T-helper 17 cell (primary cell): ENCODE measurements around the gene AIP. TPM values are rescaled to one million over a fixed set of nuclear protein-coding genes. Genes with fewer than 3 reads are reported as not detected.

Experiments
- ATAC-seq: fragments of 150-1000 bp; cut with Tn5 transposase; 2 replicates; pipeline ENCODE4 v1.10.0; 2021; ENCODE audit warnings: mild to moderate bottlenecking, moderate library complexity
- DNase-seq, 3 donors: peaks; one replicate each; pipeline versions ENCODE4 v3.0.0 to v3.0.0-alpha.2; 2020 to 2021
- H3K9me3 ChIP-seq: one replicate; pipeline ENCODE4 v1.7.0; 2013; ENCODE audit warnings: low read length, mild to moderate bottlenecking; ENCODE audit not compliant: control insufficient read depth, poor library complexity, severe bottlenecking
- H3K27ac Mint-ChIP-seq: one replicate; pipeline ENCODE4 v1.8.0; 2022; ENCODE audit warnings: mild to moderate bottlenecking, moderate library complexity, mixed read lengths
- H3K27me3 Mint-ChIP-seq: one replicate; pipeline ENCODE4 v1.8.0; 2022; ENCODE audit warnings: mixed read lengths
- H3K36me3 Mint-ChIP-seq: one replicate; pipeline ENCODE4 v1.8.0; 2022; ENCODE audit warnings: low read depth, mixed read lengths
- H3K4me1 Mint-ChIP-seq: one replicate; pipeline ENCODE4 v1.8.0; 2022; ENCODE audit warnings: mild to moderate bottlenecking, mixed read lengths
- H3K4me3 Mint-ChIP-seq: one replicate; pipeline ENCODE4 v1.8.0; 2022; ENCODE audit warnings: mild to moderate bottlenecking, moderate library complexity, mixed read lengths
- total RNA-seq, 4 donors: library from RNA in 2 of 4; stranded (reverse) in 2 of 4; gene quantifications; one replicate each; pipeline ENCODE4 v1.2.3 and lab custom pipeline; 2022 to 2026

AIP gene
- total RNA-seq, 2 donors from 2014 or later = 98.3 to 109 TPM

GRCh38 chr11:67520856-67521824 lies 38.3 kb downstream of the AIP start:
- Mint-ChIP-seq H3K27ac (no peak overlapping the region), H3K36me3 (peaks cover 4% of the 10 kb centered on the region), H3K4me3 (no peak overlapping the region), H3K27me3 (peaks cover 4% of the 10 kb centered on the region), H3K4me1 (peaks cover 4% of the 10 kb centered on the region)
- DNase-seq (no peak), ATAC-seq (no peak)
- H3K9me3 ChIP-seq = no peaks in the 10 kb centered on the region

GRCh38 chr11:67521924-67522323 lies 39.1 kb downstream of the AIP start:
- Mint-ChIP-seq H3K36me3 (peaks cover 4% of the 10 kb centered on the region), H3K27ac (no peak overlapping the region), H3K4me3 (no peak overlapping the region), H3K4me1 (peaks cover 4% of the 10 kb centered on the region), H3K27me3 (peaks cover 2% of the 10 kb centered on the region)
- no peaks in the 10 kb centered on the region for H3K9me3 ChIP-seq
- ATAC-seq (no peak), DNase-seq (no peak)

- Mint-ChIP-seq H3K4me3 (no peak overlapping the region), H3K27me3 (no peaks in the 10 kb centered on the region)
- no peak for ATAC-seq
Measured at GRCh38 chr11:67522338-67522737, 39.5 kb downstream of the AIP start.

GRCh38 chr11:67522844-67523555 lies 40.2 kb downstream of the AIP start, which contains the start of gene CABP2:
CABP2 (minus strand) TSS chr11:67523446; CDS start chr11:67523326, 120 bp downstream.
- no peak for DNase-seq
- H3K36me3 Mint-ChIP-seq = peaks cover 4% of the 10 kb centered on the region

More at GRCh38 chr11:67522338-67522737, 39.5 kb downstream of the AIP start:
- Mint-ChIP-seq H3K36me3 (peaks cover 4% of the 10 kb centered on the region), H3K4me1 (peaks cover 4% of the 10 kb centered on the region), H3K27ac (no peak overlapping the region)
- DNase-seq = no peak
- no peaks in the 10 kb centered on the region for H3K9me3 ChIP-seq

GRCh38 chr11:67523556-67524479 lies 41.0 kb downstream of the AIP start:
- Mint-ChIP-seq H3K36me3 (peaks cover 4% of the 10 kb centered on the region), H3K27me3 (peaks cover 2% of the 10 kb centered on the region), H3K4me1 (peaks cover 4% of the 10 kb centered on the region), H3K4me3 (no peak overlapping the region), H3K27ac (no peak overlapping the region)
- no peaks in the 10 kb centered on the region for H3K9me3 ChIP-seq
- DNase-seq = no peak
- no peak for ATAC-seq

More at GRCh38 chr11:67522844-67523555, 40.2 kb downstream of the AIP start, which contains the start of gene CABP2:
- Mint-ChIP-seq H3K4me3 (no peak within 1 kb of the TSS), H3K4me1 (peaks cover 4% of the 10 kb centered on the region), H3K27me3 (no peaks in the 10 kb centered on the region), H3K27ac (no peak within 1 kb of the TSS)
- H3K9me3 ChIP-seq = no peaks in the 10 kb centered on the region
- no peak for ATAC-seq

- no peaks in the 10 kb centered on the region for H3K9me3 ChIP-seq
- Mint-ChIP-seq H3K4me1 (peaks cover 4% of the 10 kb centered on the region), H3K36me3 (peaks cover 4% of the 10 kb centered on the region), H3K4me3 (no peak overlapping the region), H3K27ac (no peak overlapping the region), H3K27me3 (peaks cover 8% of the 10 kb centered on the region)
- ATAC-seq (no peak), DNase-seq (no peak)
Measured at GRCh38 chr11:67524480-67524808, 41.6 kb downstream of the AIP start.

GRCh38 chr11:67525275-67525976 lies 42.6 kb downstream of the AIP start:
- ATAC-seq (no peak), DNase-seq (no peak)
- Mint-ChIP-seq H3K4me3 (no peak overlapping the region), H3K36me3 (peaks cover 4% of the 10 kb centered on the region), H3K27ac (no peak overlapping the region), H3K27me3 (peaks cover 9% of the 10 kb centered on the region), H3K4me1 (peaks cover 4% of the 10 kb centered on the region)
- no peaks in the 10 kb centered on the region for H3K9me3 ChIP-seq

- no peak for ATAC-seq
- H3K27ac Mint-ChIP-seq = no peak overlapping the region
Measured at GRCh38 chr11:67528376-67528775, 45.5 kb downstream of the AIP start.

GRCh38 chr11:67530282-67530592 lies 47.4 kb downstream of the AIP start:
- peaks cover 9% of the 10 kb centered on the region for H3K27me3 Mint-ChIP-seq
- H3K27ac Mint-ChIP-seq = no peak overlapping the region
- H3K36me3 Mint-ChIP-seq = no peaks in the 10 kb centered on the region
- no peak for ATAC-seq
- no peaks in the 10 kb centered on the region for H3K4me1 Mint-ChIP-seq
- DNase-seq = no peak
- H3K4me3 Mint-ChIP-seq = no peak overlapping the region
- no peaks in the 10 kb centered on the region for H3K9me3 ChIP-seq

More at GRCh38 chr11:67528376-67528775, 45.5 kb downstream of the AIP start:
- Mint-ChIP-seq H3K4me1 (peaks cover 2% of the 10 kb centered on the region), H3K27me3 (peaks cover 9% of the 10 kb centered on the region), H3K4me3 (no peak overlapping the region), H3K36me3 (peaks cover 4% of the 10 kb centered on the region)
- H3K9me3 ChIP-seq = no peaks in the 10 kb centered on the region
- DNase-seq = no peak

GRCh38 chr11:67532889-67533288 lies 50.1 kb downstream of the AIP start:
- Mint-ChIP-seq H3K27me3 (peaks cover 9% of the 10 kb centered on the region), H3K36me3 (no peaks in the 10 kb centered on the region), H3K27ac (no peak overlapping the region), H3K4me1 (no peaks in the 10 kb centered on the region), H3K4me3 (no peak overlapping the region)
- no peak for DNase-seq
- no peak for ATAC-seq
- no peaks in the 10 kb centered on the region for H3K9me3 ChIP-seq

GRCh38 chr11:67534070-67534679 lies 51.3 kb downstream of the AIP start:
- H3K36me3 Mint-ChIP-seq = no peaks in the 10 kb centered on the region

GRCh38 chr11:67535561-67535960 lies 52.7 kb downstream of the AIP start:
- ATAC-seq = no peak
- Mint-ChIP-seq H3K27me3 (no peaks in the 10 kb centered on the region), H3K36me3 (no peaks in the 10 kb centered on the region)

More at GRCh38 chr11:67534070-67534679, 51.3 kb downstream of the AIP start:
- H3K4me1 Mint-ChIP-seq = no peaks in the 10 kb centered on the region
- ATAC-seq (no peak), DNase-seq (no peak)
- no peak overlapping the region for H3K27ac Mint-ChIP-seq
- H3K27me3 Mint-ChIP-seq = peaks cover 3% of the 10 kb centered on the region
- no peaks in the 10 kb centered on the region for H3K9me3 ChIP-seq
- H3K4me3 Mint-ChIP-seq = no peak overlapping the region

More at GRCh38 chr11:67535561-67535960, 52.7 kb downstream of the AIP start:
- no peaks in the 10 kb centered on the region for H3K4me1 Mint-ChIP-seq
- no peak for DNase-seq
- H3K27ac Mint-ChIP-seq = no peak overlapping the region
- no peaks in the 10 kb centered on the region for H3K9me3 ChIP-seq
- no peak overlapping the region for H3K4me3 Mint-ChIP-seq
